Duodenal mucosa (tissue), 2 donors: ENCODE results near the gene ASCL2.

Source experiments
- H3K27ac ChIP-seq: one replicate; pipeline ENCODE4 v1.7.0; 2013; ENCODE audit warnings: low read depth, low read length
- H3K27me3 ChIP-seq, 2 donors: one replicate each; pipeline ENCODE4 v1.7.0; 2013; ENCODE audit warnings: low read length in 2 of 2, control low read depth in 1 of 2; ENCODE audit not compliant: insufficient read depth in 2 of 2, control insufficient read depth in 1 of 2
- H3K36me3 ChIP-seq, 2 donors: one replicate each; pipeline ENCODE4 v1.7.0; 2013; ENCODE audit warnings: low read length in 2 of 2, control low read depth in 1 of 2; ENCODE audit not compliant: insufficient read depth in 2 of 2, control insufficient read depth in 1 of 2
- H3K4me1 ChIP-seq, 2 donors: one replicate each; pipeline ENCODE4 v1.7.0; 2013; ENCODE audit warnings: low read length in 2 of 2, control low read depth in 1 of 2; ENCODE audit not compliant: insufficient read depth in 2 of 2, control insufficient read depth in 1 of 2
- H3K4me3 ChIP-seq, 2 donors: one replicate each; pipeline ENCODE4 v1.7.0; 2013; ENCODE audit warnings: low read length in 2 of 2, low read depth in 1 of 2
- H3K9ac ChIP-seq, 2 donors: one replicate each; pipeline ENCODE4 v1.7.0; 2013; ENCODE audit warnings: low read length in 2 of 2, low read depth in 1 of 2
- H3K9me3 ChIP-seq, 2 donors: one replicate each; pipeline ENCODE4 v1.7.0; 2013; ENCODE audit warnings: low read length in 2 of 2, control low read depth in 1 of 2; ENCODE audit not compliant: control insufficient read depth in 1 of 2

Gene ASCL2

DNA sequence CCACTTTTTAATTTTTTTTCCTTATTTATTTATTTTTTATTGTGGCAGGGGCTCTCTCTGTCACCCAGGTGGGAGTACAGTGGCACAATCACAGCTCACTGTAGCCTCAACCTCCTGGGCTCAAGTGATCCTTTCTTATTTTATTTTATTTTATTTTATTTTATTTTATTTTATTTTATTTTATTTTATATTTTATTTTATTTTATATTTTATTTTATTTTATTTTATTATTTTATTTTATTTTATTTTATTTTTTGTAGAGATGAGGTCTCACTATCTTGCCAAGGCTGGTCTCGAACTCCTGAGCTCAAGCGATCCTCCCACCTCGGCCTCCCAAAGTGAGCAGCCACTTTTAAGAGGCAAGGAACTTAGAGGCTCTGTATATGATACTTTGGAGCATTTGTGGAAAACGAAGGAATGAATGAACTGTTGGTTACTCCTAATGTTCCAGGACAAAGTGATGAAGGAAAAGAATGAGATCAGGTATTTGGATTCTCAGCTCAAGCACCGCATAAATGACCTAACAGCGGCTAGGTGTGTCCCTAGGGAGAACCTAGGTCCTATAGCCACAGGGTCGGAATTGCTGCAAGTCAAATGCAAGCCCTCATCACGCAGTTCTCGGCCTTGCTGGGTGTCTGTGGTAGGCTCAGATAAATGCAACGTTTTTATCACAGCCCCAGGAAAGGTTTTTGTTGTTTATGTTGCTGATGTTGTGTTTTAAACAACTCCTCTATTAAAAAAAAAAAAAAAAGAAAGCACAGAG lies 36.5 kb downstream of the ASCL2 start:
- no peaks in the 10 kb centered on the region for H3K27me3 ChIP-seq
- H3K4me3 ChIP-seq = no peak overlapping the region
- no peaks in the 10 kb centered on the region for H3K4me1 ChIP-seq
- peaks cover 10 to 16% of the 10 kb centered on the region in 2 donors for H3K9me3 ChIP-seq
- H3K9ac ChIP-seq = no peak overlapping the region
- H3K36me3 ChIP-seq = no peaks in the 10 kb centered on the region
- H3K27ac ChIP-seq = no peak overlapping the region

DNA sequence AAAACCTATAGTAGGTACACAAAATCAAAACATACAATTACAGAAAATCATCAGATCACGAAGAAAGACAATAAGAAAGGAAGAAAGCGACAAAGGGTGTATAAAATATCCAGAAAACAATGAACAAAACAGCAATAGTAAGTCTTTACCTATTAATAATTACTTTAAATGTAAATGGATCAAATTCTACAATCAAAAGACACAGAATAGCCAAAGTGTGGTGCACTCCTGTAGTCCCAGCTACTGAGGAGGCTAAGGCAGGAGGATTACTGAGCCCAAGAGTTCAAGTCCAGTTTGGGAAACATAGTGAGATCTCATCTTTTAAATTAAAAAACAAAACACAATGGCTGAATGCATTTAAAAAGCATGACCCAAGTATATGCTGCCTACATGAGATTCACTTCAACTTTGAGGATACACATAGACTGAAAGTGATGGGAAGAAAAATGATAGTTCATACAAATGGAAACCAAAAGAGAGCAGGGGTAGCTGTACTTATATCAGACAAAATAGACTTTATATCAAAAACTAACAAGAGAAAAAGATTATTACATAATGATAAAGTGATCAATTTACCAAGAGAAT lies 40.6 kb downstream of the ASCL2 start:
- Histone ChIP-seq H3K9me3 (peaks cover 10 to 16% of the 10 kb centered on the region in 2 donors), H3K9ac (no peak overlapping the region), H3K4me1 (no peaks in the 10 kb centered on the region), H3K27me3 (no peaks in the 10 kb centered on the region), H3K27ac (no peak overlapping the region), H3K36me3 (no peaks in the 10 kb centered on the region), H3K4me3 (no peak overlapping the region)

DNA sequence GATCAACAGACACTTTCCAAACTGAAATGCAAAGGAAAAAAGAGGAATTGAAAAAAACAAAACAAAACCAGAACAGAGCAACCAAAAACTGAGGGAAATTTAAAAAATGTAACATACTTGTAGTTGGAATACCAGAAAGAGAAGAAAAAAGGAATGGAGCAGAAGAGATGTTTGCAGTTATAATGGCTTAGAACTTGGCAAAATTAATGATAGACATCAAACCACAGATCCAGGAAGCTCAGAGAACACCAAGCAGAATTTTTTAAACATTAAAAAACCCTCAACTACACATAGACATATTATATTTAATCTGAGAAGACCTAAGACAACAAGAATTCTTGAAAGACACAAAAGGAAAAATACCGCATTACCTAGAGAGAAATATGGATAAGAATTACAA lies 46.1 kb downstream of the ASCL2 start:
- Histone ChIP-seq H3K9ac (no peak overlapping the region), H3K9me3 (peaks cover under 1% of the 10 kb centered on the region in 2 donors), H3K27me3 (no peaks in the 10 kb centered on the region), H3K27ac (no peak overlapping the region), H3K36me3 (no peaks in the 10 kb centered on the region), H3K4me3 (no peak overlapping the region), H3K4me1 (peaks cover 0 to 4% of the 10 kb centered on the region in 2 donors)

DNA sequence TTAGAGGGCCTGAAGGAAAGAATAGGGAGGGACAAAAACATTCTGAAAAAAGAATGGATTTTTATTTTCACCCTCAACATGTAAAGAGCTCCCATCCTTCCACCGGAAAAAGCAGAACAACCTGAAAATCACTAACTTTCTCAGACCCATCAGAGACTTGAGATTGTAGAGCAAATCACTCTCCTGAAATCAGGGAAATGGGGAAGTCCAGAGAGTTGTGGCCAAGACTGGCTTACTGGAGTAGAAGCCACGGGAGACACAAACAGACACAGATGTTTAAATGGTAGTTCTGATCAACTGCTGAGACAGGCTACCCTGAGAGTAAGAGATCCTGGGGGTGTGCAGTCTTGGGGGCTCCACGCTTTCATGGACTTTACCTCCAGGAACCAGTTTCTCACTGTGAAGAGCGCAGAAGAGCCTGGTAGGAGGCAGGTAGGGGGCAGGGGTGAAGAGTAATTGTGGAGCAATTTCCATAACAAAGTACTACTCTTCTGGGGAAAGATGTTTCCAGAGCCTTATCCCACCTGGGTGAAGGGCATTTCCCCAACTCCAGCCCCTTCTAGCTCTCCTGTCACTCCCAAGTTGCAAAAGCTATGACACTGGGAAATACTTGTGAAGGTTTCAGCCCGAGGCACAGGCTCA lies 47.1 kb downstream of the ASCL2 start:
- Histone ChIP-seq H3K9ac (no peak overlapping the region), H3K36me3 (no peaks in the 10 kb centered on the region), H3K27me3 (no peaks in the 10 kb centered on the region)

DNA sequence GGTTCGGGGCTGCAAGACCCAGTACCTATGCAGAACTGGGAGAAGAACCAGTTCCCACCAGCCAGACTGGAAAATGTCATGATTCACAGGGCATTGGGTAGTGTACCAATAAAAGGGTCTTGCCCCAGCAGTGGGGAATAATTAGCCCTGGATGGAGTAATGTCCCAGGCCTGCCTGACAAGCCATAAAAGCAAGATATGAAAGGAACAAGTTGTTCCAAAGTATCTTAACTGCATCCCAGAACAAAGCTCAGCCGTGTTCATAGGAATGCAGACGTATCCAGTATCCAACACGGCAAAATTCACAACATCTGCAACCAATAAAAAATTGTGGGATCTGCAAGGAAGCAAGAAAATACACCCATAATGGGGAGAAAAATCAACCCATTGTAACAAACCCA lies 47.9 kb downstream of the ASCL2 start:
- Histone ChIP-seq H3K4me1 (peaks cover 6 to 13% of the 10 kb centered on the region in 2 donors), H3K36me3 (no peaks in the 10 kb centered on the region), H3K27me3 (no peaks in the 10 kb centered on the region), H3K9me3 (no peaks in the 10 kb centered on the region), H3K4me3 (no peak overlapping the region), H3K27ac (no peak overlapping the region), H3K9ac (no peak overlapping the region)

More for the DNA sequence above, 47.1 kb downstream of the ASCL2 start:
- Histone ChIP-seq H3K4me1 (peaks cover 0 to 7% of the 10 kb centered on the region in 2 donors), H3K9me3 (no peaks in the 10 kb centered on the region), H3K4me3 (no peak overlapping the region), H3K27ac (no peak overlapping the region)

DNA sequence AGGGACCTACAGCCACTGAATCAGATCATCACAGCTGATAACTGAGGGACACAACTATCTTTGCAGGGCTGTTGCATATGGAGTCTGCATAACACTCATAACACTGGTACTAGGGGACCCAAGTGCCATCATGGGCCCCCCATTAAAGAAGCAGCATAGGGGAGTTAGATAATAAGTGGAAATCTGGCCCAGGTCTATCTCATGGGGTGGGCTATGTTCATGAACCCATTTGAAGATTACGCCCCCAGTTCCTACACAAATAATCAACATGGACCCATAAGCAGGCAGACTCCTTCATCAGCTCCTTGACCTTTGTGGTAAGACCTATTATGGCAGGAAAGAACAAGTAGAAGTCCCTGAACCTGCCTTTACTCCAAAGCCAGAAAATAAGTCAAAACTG lies 48.8 kb downstream of the ASCL2 start:
- H3K36me3 ChIP-seq = no peaks in the 10 kb centered on the region
- H3K4me3 ChIP-seq = no peak overlapping the region
- H3K4me1 ChIP-seq = peaks cover 15 to 22% of the 10 kb centered on the region in 2 donors
- no peak overlapping the region for H3K27ac ChIP-seq
- no peak overlapping the region for H3K9ac ChIP-seq
- H3K9me3 ChIP-seq = no peaks in the 10 kb centered on the region
- no peaks in the 10 kb centered on the region for H3K27me3 ChIP-seq

DNA sequence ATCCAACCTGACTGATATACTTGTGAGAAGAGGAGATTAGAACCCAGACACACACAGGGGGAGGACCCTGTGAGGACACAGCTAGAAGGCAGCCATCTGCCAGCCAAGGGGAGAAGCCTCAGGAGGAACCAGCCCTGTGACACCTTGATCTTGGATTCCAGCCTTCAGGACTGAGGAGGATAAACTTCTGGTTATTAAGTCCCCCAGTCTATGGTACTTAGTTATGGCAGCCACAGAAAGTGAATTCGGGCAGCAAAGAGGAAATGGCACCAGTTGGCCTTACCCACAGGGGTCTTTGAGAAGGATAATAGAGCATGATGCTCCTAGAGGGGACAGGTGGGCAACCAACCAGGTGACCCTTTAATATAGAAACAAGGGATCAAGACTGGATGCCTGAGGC lies 49.4 kb downstream of the ASCL2 start:
- no peak overlapping the region for H3K27ac ChIP-seq
- H3K9ac ChIP-seq = no peak overlapping the region
- H3K27me3 ChIP-seq = no peaks in the 10 kb centered on the region
- peaks cover 15 to 28% of the 10 kb centered on the region in 2 donors for H3K4me1 ChIP-seq
- H3K36me3 ChIP-seq = no peaks in the 10 kb centered on the region
- no peaks in the 10 kb centered on the region for H3K9me3 ChIP-seq
- H3K4me3 ChIP-seq = no peak overlapping the region

DNA sequence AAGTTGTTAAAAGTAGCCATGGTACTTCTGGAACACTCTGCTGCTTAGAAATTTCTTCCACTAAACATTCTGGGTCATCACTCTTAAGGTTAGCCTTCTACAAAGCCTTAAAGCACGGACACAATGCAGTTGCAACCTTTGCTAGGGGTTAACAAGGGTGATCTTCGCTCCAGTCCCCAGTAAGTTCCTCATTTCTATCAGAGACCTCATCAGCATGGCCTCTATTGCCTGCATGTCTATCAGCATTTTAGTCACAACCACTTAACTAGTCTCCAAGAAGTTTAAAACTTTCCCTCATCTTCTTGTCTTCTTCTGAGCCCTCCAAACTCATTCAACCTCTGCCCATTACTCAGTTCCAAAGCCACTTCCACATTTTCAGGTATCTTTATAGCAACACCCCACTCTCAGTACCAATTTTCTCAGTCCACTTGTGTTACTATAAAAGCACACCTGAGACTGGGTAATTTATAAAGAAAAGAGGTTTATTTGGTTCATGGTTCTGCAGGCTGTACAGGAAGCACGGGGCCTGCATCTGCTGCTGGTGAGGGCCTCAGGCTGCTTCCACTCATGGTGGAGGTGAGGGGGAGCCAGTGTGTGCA lies 50.1 kb downstream of the ASCL2 start:
- Histone ChIP-seq H3K4me3 (no peak overlapping the region), H3K4me1 (peaks cover 15 to 28% of the 10 kb centered on the region in 2 donors), H3K36me3 (no peaks in the 10 kb centered on the region), H3K27ac (no peak overlapping the region), H3K9me3 (no peaks in the 10 kb centered on the region), H3K9ac (no peak overlapping the region), H3K27me3 (no peaks in the 10 kb centered on the region)

DNA sequence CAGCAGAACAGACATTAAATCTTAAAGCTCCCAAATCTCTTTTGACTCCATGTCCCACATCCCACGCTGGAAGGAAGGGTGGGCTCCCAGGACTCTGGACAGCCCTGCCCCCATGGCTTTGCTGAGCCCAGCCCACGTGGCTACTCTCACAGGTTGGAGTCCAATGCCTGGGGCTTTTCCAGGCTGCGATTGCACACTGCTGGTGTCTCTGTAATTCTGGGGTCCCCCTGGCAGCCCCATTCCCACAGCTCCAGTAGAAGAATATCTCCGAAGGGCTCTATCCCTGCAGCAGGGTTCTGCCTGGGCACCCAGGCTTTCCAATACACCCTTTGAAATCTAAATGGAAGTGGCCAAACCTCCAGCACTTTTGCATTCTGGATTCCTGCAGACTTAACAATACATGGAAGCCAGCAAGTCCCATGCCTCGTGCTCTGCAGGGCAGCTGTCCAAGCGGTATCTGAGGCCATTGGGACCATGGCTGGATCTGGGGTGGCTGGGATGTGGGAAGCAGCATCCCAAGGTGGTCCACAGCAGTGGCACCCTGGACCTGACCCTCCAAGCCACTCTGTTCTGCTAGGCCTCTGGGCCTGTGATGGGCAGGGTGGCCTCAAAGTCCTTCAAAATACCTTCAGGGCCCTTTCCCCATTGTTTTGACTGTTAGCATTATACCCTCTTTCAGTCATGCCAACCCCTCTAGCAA lies 50.9 kb downstream of the ASCL2 start:
- Histone ChIP-seq H3K36me3 (no peaks in the 10 kb centered on the region), H3K27ac (no peak overlapping the region), H3K9me3 (no peaks in the 10 kb centered on the region), H3K27me3 (no peaks in the 10 kb centered on the region), H3K4me1 (peaks cover 15 to 28% of the 10 kb centered on the region in 2 donors), H3K4me3 (no peak overlapping the region), H3K9ac (no peak overlapping the region)
